Measurements from ENCODE around the gene PINK1.
"Not testable (repeated sequence)": the region's sequence is repeated elsewhere in the genome, so short reads cannot be mapped to it uniquely, and the experiment has no call there.

The PINK1 gene

GRCh38 chr1:20648946-20649345 lies 15.7 kb downstream of the PINK1 start:
- DNase-seq: no peak

- no peak for DNase-seq
These were observed 19.0 kb downstream of the PINK1 start for GRCh38 chr1:20652300-20652699.

DNA sequence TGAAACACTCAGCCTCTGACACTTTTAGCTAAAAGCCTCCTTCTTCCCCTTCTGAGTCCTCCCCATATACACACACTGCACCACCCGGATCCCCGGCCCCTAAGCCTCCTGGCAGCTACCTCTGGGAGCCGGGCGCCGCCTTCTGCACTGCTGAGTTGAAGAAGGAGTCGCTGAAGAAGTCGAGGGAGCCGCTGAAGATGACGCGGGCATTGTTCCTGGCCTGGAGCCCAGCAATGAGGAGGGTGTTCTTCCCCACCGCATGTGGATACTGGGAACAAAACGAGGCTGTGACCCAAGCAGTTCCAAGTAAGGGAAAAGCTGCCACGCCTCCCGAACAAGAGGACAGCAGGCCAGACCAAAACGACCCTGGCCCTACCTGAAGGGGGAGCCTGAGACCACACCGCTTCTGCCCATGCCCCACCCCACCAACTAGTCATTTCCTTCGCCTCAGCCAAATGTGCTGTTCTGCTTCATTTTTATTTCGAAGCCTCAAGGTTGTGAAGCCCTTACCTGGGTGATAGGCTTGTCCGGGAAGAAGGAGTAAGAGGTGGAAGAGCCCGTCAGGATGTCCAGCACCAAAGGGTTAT lies 20.9 kb downstream of the PINK1 start:
- no peak for DNase-seq

GRCh38 chr1:20657024-20657423 lies 23.8 kb downstream of the PINK1 start:
- no peak for DNase-seq

GRCh38 chr1:20658166-20658915 lies 25.1 kb downstream of the PINK1 start:
- DNase-seq: no peak

- DNase-seq: no peak
These were observed 27.1 kb downstream of the PINK1 start for GRCh38 chr1:20660363-20660762.

- peak in 1 of 4 experiments; percentile 25 for DNase-seq
These were observed 27.6 kb downstream of the PINK1 start for GRCh38 chr1:20660847-20661206.

DNA sequence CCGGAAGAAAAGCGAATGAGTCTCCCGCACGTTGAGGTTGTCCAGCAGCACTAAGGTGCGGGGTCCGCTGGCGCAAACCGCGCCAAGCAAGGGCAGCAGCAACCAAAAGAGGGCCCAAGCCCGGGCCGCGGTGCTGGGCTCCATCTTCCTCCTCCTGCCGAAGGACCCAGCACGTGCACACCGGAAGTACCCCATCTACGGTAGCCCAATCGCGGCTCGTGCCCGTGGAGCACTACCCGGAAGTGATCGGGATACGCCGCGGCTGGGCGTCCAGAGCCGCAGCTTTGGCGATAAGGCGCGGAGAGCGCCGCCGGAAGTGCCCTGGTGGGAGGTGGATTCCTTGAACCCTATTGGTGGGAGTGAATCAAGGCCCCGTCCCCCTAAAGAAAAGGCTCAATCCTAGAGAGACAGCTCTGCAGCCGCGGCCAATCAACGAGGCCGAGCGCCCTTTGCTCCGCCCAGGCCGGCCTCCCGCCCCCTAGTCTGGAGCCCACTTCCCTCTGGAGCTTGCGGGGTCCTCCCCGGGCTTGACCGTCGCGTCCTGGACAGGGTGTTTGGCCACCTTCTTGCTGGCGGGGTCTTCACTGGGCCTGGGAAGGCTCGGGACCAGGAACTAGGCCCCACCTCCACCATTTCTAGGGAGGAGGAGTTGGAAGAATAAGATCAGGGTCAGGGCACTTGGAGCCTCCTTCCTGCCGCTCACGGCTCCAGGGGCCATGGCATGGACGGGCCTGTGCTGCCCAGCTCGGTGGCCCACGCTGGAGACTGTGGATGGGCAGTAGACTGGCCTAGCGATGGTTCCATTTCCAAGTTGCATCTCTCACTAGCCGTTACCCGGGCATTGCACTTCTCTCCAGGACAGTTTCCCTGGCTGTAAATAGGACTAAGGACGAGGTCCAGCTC lies 28.2 kb downstream of the PINK1 start, which contains the start of gene DDOST:
Gene DDOST (minus strand): TSS at position 163 of the 903 bp plus-strand sequence. CDS start 19 bp downstream, at position 144.
- peak; percentile 76 to 91 (median 80) for DNase-seq

- DNase-seq: no peak
These were observed 28.8 kb downstream of the PINK1 start for GRCh38 chr1:20662110-20662475.

DNA sequence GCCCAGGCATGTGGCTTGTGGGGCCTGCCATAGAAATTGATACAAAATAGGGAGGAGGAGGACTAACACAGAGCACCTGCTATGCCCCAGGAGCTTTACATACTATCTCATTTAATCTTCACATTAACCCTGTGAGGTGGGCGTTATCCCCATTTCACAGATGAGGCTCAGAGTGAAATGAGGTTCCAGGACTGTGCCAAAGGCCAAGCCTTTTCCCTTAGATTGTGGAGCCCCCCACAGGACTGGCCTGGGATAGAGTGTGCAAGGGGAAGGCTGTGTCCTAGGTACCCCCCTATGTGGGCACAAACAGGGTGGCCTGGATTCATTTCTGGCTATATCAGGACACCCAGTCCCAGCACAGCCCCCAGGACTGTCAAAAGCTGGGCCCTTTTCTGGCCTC lies 30.1 kb downstream of the PINK1 start:
- no peak for DNase-seq

DNA sequence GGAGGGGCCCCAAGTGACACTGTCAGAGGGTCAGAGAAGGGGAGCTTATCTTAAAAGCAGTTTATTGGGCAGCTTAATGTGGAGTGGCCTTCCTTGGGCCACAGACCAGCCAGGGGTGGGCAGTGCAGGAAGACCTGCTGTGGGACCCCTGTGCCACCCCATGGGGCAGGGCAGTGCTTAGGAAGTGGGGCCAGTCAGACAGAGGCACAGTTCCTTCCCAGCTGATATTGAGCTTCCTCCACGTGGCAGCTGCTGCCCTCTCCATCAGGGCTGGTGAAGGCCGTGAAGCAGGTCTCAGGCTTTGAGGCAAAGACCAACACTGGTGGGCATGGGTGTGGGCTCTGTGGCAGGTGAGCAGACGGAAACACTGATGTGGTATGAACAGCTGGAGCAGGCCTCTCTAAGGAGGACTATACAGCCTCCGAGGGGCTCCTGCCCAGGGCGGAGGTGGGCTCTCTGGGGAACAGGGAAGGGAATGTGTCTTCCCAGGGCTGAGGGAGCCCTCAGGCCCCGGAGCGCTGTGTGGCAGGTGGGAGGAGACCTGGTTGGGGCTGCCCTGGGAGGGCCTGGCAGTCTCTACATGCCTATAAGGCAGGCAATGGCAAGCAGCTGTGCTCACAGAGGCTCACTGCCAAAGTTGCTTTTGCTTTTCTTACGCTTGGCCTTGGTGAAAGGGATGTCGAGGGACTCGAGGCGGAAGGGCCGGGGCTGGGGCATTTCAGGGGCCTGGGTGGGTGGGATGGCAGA lies 30.9 kb downstream of the PINK1 start:
- no peak for DNase-seq

GRCh38 chr1:20665726-20666125 lies 32.5 kb downstream of the PINK1 start:
- no peak for DNase-seq

GRCh38 chr1:20666146-20666545 lies 32.9 kb downstream of the PINK1 start:
- no peak for DNase-seq

DNA sequence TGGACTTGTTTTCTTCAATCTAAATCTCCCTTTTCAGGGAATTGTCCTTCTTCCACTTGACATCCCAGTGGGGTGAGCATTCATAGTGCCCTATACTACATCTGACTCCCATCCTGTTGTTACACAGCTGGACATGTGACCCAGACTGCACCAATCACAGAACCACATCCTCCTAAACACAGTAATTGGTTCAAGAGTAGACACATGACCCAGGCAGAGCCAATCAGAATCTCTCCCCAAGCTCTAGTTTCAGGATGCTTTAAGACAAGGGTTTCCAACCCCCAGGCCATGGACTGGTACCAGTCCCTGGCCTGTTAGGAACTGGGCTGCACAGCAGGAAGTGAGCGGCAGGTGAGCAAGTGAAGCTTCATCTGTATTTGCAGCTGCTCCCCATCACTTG lies 33.5 kb downstream of the PINK1 start:
- DNase-seq: no peak

GRCh38 chr1:20668581-20668980 lies 35.3 kb downstream of the PINK1 start:
- no peak for DNase-seq

DNA sequence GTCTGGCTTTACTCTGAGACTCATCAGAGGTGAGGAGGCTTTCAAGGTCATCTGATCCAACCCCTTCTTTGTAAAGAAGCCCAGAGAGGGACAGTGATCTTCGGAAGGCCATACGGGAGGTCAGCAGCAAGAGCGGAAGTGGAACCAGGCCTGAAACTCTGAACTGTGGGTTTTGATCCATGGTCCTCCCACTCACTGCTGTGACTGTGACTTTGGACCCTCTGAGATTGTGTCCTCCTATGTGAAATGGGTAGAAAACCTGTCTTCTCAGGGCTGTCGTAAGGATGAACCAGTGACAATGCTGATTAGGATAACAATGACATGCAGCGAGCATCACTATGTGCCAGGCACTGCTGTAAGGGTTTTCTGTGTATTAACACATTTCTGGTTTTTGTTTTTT lies 37.7 kb downstream of the PINK1 start:
- DNase-seq: no peak

- no peak for DNase-seq
These were observed 39.0 kb downstream of the PINK1 start for GRCh38 chr1:20672265-20672632.

DNA sequence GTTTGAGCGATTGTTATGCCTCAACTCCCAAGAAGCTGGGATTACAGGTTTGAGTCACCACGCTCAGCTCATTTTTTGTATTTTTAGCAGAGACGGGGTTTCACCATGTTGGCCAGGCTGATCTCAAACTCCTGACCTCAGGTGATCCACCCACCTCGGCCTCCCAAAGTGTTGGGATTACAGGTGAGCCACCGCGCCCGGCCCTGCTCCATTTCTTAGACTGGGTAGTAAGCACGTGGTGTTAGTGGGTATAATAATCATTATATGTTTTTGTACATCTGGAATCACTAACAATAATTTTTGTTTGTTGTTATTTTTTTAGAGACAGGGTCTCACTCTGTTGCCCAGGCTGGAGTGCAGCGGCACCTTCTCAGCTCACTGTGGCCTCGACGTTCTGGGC lies 40.4 kb downstream of the PINK1 start:
- not testable (repeated sequence) for DNase-seq

- no peak for DNase-seq
These were observed 45.3 kb downstream of the PINK1 start for GRCh38 chr1:20678599-20678998.

- DNase-seq: no peak
These were observed 47.0 kb downstream of the PINK1 start for GRCh38 chr1:20680269-20680668.

GRCh38 chr1:20681999-20682398 lies 48.7 kb downstream of the PINK1 start:
- DNase-seq: no peak

- DNase-seq: no peak
These were observed 49.4 kb downstream of the PINK1 start for GRCh38 chr1:20682571-20683236.

DNA sequence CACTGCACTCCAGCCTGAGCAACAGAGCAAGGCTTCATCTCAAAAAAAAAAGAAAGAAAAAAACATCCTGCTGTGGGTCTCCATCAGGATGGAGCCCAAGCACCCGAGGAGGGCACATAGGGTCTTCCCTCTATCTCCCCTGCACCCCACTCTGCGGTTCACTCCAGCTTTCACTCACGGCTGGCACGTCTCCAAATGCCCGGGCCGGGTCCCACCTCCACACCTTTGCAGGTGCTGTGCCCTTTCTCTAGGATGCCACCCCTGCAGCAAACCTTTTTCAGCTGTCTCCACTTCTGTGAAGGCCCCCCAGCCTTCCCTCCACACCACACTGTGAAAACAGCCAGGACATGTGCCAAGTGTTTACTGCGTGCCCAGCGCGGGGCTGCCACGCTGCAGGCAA lies 50.4 kb downstream of the PINK1 start:
- no peak for DNase-seq
